Activated CD8-positive, alpha-beta memory T cell treated with anti-CD3 and anti-CD28 coated beads, Interleukin-2, amount 50 U/mL, for 4 hours (primary cell): Measurements from ENCODE around the gene MAN1A1.

Source experiments
- DNase-seq: peaks from one replicate; pipeline ENCODE4 v3.0.0-alpha.2; 2020

The MAN1A1 gene

GRCh38 chr6:119226089-119226488 lies 123.5 kb downstream of the MAN1A1 start:
- DNase-seq: no peak

- no peak for DNase-seq
Measured at GRCh38 chr6:119224095-119224701, 125.4 kb downstream of the MAN1A1 start.

- no peak for DNase-seq
Measured at GRCh38 chr6:119220452-119220851, 129.1 kb downstream of the MAN1A1 start.

DNA sequence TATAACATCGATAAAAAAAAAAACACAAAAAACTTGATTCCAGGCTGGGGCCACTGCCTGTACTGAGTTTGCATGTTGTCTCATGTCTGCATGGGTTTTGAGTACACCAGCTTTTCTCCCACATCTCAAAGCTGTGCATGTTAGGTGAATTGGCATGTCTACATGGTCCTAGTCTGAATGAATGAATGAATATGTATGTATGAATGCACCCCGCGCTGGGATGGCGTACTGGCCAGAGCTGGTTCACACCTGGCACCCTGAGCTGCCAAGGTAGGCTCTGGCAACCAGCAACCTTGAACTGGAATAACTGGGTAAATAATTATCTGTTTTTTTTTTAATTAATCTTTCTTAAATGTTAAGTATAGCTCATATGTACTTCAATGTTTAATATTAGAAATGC lies 131.0 kb downstream of the MAN1A1 start:
- no peak for DNase-seq

DNA sequence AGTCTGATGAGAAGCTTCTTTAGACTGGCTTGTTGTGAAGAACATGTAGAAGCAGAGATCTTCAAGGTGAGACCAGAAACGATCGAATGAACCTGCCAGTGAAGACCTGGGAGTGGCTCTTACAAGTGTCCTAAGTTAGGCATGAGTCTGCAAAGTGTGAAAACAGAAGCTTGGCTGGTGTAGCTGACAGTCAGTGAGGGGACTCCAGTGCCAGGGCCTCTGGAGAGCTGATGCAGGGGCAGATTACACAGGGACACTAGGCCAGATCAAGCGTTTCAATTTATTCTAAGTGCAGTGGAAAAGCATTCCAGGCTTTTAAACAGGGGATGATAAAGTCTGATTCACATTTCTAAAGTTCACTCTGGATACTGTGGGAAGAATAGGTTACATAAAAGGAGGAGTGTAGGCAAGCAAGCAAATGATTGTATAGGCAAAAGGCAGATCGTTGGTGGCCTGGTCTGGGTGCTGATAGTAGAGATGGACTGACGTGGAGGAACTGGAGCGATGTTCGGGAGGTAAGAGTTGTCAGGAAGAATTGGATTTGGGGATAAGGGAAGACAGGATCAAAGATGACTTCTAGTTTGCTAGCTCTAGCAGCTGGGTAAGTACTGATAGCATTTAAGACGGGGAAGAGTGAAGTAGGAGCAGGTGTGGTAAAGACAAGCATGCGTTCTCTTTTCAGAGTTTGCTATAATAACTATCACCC lies 133.5 kb downstream of the MAN1A1 start:
- no peak for DNase-seq

GRCh38 chr6:119215309-119215708 lies 134.3 kb downstream of the MAN1A1 start:
- no peak for DNase-seq

DNA sequence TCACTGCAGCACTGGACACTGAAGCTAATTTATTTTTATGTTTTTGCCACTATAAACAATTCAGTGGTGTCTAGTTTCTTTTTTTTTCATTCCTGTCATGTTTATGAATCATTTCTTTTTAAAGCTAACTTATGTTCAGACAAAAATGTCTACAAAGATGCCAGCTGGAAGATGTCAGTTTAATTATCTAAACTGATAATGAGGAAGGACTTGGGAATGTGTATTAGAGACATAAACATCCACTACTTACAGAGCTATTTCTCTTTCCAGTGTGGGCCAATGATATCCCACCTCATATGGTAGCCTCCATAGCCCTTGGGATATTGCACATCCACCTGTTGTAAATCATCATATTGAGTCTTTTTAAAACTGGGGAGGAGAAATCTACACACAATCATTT lies 139.0 kb downstream of the MAN1A1 start:
- DNase-seq: no peak

- DNase-seq: no peak
Measured at GRCh38 chr6:119209452-119210205, 139.9 kb downstream of the MAN1A1 start.

- DNase-seq: no peak
Measured at GRCh38 chr6:119207971-119208725, 141.4 kb downstream of the MAN1A1 start.

GRCh38 chr6:119207327-119207726 lies 142.2 kb downstream of the MAN1A1 start:
- DNase-seq: no peak

DNA sequence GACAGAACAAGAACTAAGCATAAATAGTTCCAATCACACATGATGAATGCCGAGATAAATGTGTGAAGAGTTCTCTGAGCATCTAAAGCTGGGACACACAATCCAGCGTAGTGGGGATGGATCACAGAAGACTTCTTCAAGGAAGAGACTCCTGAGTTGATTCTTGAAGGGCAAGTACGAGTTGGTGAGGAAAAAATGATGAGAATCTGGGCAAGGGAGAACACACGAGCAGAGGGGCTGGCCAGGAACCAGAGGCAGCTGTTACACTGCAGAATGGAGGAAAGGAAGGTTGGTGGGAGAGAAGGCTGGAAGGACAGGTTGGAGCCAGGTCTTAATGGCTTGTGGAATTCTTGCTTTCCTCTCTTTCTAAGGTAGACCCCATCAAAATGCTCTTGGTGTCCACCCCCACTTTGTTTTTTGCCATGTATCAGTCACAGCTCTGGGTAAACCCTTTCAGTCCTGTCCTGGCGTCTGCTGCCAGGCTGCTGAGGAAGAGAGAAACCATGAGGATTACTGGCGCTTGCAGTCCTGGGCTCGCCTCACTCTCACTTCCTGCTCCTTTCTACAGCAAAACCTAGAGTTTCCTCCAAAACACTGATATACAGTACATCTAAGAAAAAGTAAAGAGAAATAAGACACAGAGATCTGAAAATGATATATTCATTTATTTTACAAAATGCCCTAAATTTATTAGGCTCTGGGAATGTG lies 143.5 kb downstream of the MAN1A1 start:
- DNase-seq: no peak

DNA sequence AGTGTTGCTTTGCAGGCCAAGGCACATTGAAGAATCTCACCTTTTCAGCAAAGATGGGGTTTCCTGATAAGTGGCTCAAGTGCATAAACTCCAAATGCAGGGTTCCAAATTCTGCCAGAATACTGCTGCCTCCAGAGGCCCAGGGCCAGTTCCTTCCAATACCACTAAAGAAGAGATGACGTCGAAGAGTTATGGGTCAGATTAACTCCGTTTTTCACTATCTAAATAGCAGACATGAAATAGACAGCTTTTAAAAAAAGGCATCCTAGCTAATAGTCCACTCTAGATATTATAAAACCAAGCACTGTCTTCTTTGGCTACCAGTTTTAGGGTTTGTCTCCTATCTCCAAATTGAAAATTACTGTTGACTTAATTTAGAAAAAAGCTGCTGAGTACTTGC lies 144.8 kb downstream of the MAN1A1 start:
- DNase-seq: no peak

GRCh38 chr6:119201480-119201879 lies 148.1 kb downstream of the MAN1A1 start:
- no peak for DNase-seq

- no peak for DNase-seq
Measured at GRCh38 chr6:119200512-119201175, 148.9 kb downstream of the MAN1A1 start.

DNA sequence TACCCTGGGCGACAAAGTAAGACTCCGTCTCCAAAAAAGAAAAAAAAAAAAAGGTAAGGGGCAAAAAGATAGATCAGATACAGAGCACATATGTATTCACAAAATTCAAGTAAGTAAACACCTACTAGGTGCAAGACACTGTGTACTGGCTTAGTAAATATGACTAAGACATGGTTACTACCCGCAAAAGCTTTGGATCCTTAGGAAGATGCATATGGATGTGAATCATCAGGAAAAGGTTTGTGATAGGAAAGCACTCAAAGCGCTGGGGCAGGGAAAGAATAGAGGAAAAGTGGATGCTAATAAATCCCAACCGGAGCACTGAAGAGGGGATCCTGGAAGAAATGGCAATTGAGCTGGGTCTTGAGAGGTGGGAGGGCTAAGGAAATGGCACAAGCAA lies 152.3 kb downstream of the MAN1A1 start:
- DNase-seq: no peak

GRCh38 chr6:119196715-119197114 lies 152.8 kb downstream of the MAN1A1 start:
- DNase-seq: no peak

- no peak for DNase-seq
Measured at GRCh38 chr6:119195848-119196247, 153.7 kb downstream of the MAN1A1 start.

GRCh38 chr6:119195204-119195603 lies 154.4 kb downstream of the MAN1A1 start:
- no peak for DNase-seq

- no peak for DNase-seq
Measured at GRCh38 chr6:119193707-119194106, 155.9 kb downstream of the MAN1A1 start.

- no peak for DNase-seq
Measured at GRCh38 chr6:119192200-119192599, 157.4 kb downstream of the MAN1A1 start.

- DNase-seq: no peak
Measured at GRCh38 chr6:119190176-119190575, 159.4 kb downstream of the MAN1A1 start.

DNA sequence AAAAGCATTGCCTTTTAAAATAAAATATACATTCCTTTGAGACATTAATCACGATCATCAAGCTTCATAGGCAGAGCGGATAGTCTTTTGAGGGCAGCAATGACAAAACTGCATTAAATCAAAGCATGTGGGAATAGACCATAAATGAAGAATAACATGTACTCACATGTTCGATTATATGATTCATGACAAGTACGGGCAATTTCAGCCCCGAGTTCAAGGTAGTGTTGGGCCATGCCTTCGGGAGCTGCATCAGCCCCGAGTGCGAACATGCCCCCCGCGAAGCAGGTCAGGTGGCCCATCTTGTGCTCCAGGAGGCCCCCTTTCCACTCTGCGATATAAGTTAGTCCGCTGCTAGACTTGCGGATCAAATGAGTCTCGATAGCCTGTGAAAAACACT lies 160.1 kb downstream of the MAN1A1 start:
- DNase-seq: no peak
